ENCODE data around the gene PNPLA6. TPM values are rescaled to one million over a fixed set of nuclear protein-coding genes. Genes with fewer than 3 reads are reported as not detected.

The PNPLA6 gene
- total and polyA plus RNA-seq, 9 of the 15 experiments (the other 6 are each of a cell fraction or from before 2014, with no cell fraction given), result 0.07 to 30.2 (median 8.3) TPM

- 52% methylated on average over 33 of the region's 51 CpGs for WGBS (ENCODE audit: insufficient coverage, low coverage, missing lambda C conversion rate)
- no TSS peak for BruUV-seq (replicated peaks)
- intact Hi-C loops (cut with micrococcal nuclease) (no loop called here), in situ Hi-C loops (cut with MboI) (no loop called here)
- POLR2A ChIA-PET, result interaction anchor here (0.5 kb wide), 1 partner anchor 350 kb away, joined by 4 read pairs; no protein-coding TSS in a partner anchor
- H3K9me1 ChIP-seq (ENCODE audit: control insufficient read depth, insufficient read depth, low read length), result no peaks in the 10 kb centered on the region
- H3K27ac ChIP-seq (ENCODE audit: extremely low read depth, low read depth, low read length), result no peak overlapping the region
- CTCF ChIA-PET (ENCODE audit: low intra/inter-chr PET ratio), result no interaction called here
- H3K27me3 ChIP-seq (ENCODE audit: control insufficient read depth in 2 of 2, insufficient read depth in 2 of 2, low read length in 2 of 2), result no peaks in the 10 kb centered on the region
- 0 out of 2 replicates have a peak, but pooled peaks cover 3% of the 10 kb centered on the region for H3K9me3 ChIP-seq (replicated peaks; ENCODE audit: control insufficient read depth, insufficient read depth, low read depth, low read length)
- peaks cover 0 to 36% of the 10 kb centered on the region in 2 experiments; a peak in 3 of 5 replicates for H3K4me1 ChIP-seq (replicated peaks in 1 of 2; ENCODE audit: control insufficient read depth in 2 of 2, insufficient read depth in 2 of 2, low read length in 2 of 2)
- DNase-seq (ENCODE audit: extremely low read depth in 1 of 4, low spot score in 3 of 4) (peak; percentile 80 to 92 (median 90)), FAIRE-seq (peak; percentile 96), ATAC-seq (peak; percentile 95)
- H3K9ac ChIP-seq (ENCODE audit: insufficient read depth in 1 of 2, low read depth in 2 of 2, low read length in 2 of 2), result peak overlapping the region in 1 of 2 experiments; percentile 68; a peak in 1 of 4 replicates
- no peaks in the 10 kb centered on the region for H4K20me1 ChIP-seq (replicated peaks; ENCODE audit: control insufficient read depth, insufficient read depth, low read length)
- H2AFZ ChIP-seq (ENCODE audit: low read depth, low read length), result peak overlapping the region; percentile 67; the same call in 1 of the 2 replicates
- H3K36me3 ChIP-seq (ENCODE audit: control insufficient read depth, insufficient read depth, low read length), result no peaks in the 10 kb centered on the region
- H3K4me3 ChIP-seq, result 0 out of 2 replicates have a peak overlapping the region, but pooled peaks have one; percentile 29
- no peaks in the 10 kb centered on the region for H3K79me2 ChIP-seq (ENCODE audit: control insufficient read depth, insufficient read depth, low read length)
- H3K4me2 ChIP-seq (ENCODE audit: insufficient read depth, low read length), result peak overlapping the region; percentile 39
- no peak for TF ChIP-seq ZNF24 (IDR thresholded peaks at IDR 0.05)
- no peak for TF ChIP-seq RAD51 (IDR thresholded peaks at IDR 0.05; ENCODE audit: borderline replicate concordance, low read depth)
- TF ChIP-seq BRF2 (IDR thresholded peaks at IDR 0.05; ENCODE audit: borderline replicate concordance, insufficient read depth, insufficient read length), result no peak
- no peak for TF ChIP-seq RFX5 (IDR thresholded peaks at IDR 0.05; ENCODE audit: low read depth, low read length)
- no peak for TF ChIP-seq MCM7 (IDR thresholded peaks at IDR 0.05)
- peak in 1 of 2 experiments; percentile 66; a peak in 2 of 4 replicates for TF ChIP-seq MAZ (CRISPR knock-in tag; conservative IDR thresholded peaks at IDR 0.05 in 1 of 2, IDR thresholded peaks at IDR 0.05 in 1 of 2)
- peak; percentile 15 to 35; a peak in 1 of 4 replicates for TF ChIP-seq NRF1 (conservative IDR thresholded peaks at IDR 0.05 in 1 of 2, IDR thresholded peaks at IDR 0.05 in 1 of 2)
- TF ChIP-seq ZNF217 (CRISPR knock-in tag; IDR thresholded peaks at IDR 0.05), result no peak
- no peak for TF ChIP-seq GABPB2 (CRISPR knock-in tag; conservative IDR thresholded peaks at IDR 0.05)
- TF ChIP-seq, protein P1, sequence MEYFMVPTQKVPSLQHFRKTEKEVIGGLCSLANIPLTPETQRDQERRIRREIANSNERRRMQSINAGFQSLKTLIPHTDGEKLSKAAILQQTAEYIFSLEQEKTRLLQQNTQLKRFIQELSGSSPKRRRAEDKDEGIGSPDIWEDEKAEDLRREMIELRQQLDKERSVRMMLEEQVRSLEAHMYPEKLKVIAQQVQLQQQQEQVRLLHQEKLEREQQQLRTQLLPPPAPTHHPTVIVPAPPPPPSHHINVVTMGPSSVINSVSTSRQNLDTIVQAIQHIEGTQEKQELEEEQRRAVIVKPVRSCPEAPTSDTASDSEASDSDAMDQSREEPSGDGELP (CRISPR knock-in tag; IDR thresholded peaks at IDR 0.05; ENCODE audit: borderline replicate concordance), result peak; percentile 57; the same call in 1 of the 2 replicates
- TF ChIP-seq ZNF384 (IDR thresholded peaks at IDR 0.05; ENCODE audit: low read depth, low read length), result no peak
- TF ChIP-seq ZNF766 (CRISPR knock-in tag; conservative IDR thresholded peaks at IDR 0.05), result peak; percentile 81
- TF ChIP-seq AFF1 (IDR thresholded peaks at IDR 0.05; ENCODE audit: low read depth in 1 of 2, partially characterized antibody in 2 of 2), result peak in 1 of 2 experiments; percentile 99
- no peak for TF ChIP-seq ZNF224 (CRISPR knock-in tag; IDR thresholded peaks at IDR 0.05)
- TF ChIP-seq HDAC8 (tag; IDR thresholded peaks at IDR 0.05), result no peak
These were observed 15.7 kb downstream of the PNPLA6 start for GRCh38 chr19:7550987-7551761.
